IPS-15b (cell line): Measurements from ENCODE around the gene ZSCAN2.

Source experiments
- H3K27me3 ChIP-seq: one replicate; pipeline ENCODE4 v1.6.1; 2013; ENCODE audit warnings: low read length; ENCODE audit not compliant: control insufficient read depth, insufficient read depth
- H3K36me3 ChIP-seq: one replicate; pipeline ENCODE4 v1.6.1; 2013; ENCODE audit warnings: low read length; ENCODE audit not compliant: control insufficient read depth, insufficient read depth
- H3K4me1 ChIP-seq: one replicate; pipeline ENCODE4 v1.6.1; 2013; ENCODE audit warnings: mild to moderate bottlenecking, low read length; ENCODE audit not compliant: control insufficient read depth, insufficient read depth
- H3K4me3 ChIP-seq: one replicate; pipeline ENCODE4 v1.5.1; 2013; ENCODE audit warnings: low read depth, low read length
- H3K9ac ChIP-seq: one replicate; pipeline ENCODE4 v1.6.1; 2013; ENCODE audit warnings: low read depth, mild to moderate bottlenecking, low read length
- H3K9me3 ChIP-seq: one replicate; pipeline ENCODE4 v1.6.1; 2013; ENCODE audit warnings: mild to moderate bottlenecking, low read length; ENCODE audit not compliant: control insufficient read depth, insufficient read depth

ZSCAN2 gene

GRCh38 chr15:84645496-84645895 is 44.7 kb downstream of the ZSCAN2 start:
- H3K4me3 ChIP-seq: no peak overlapping the region
- H3K9me3 ChIP-seq: no peaks in the 10 kb centered on the region
- no peak overlapping the region for H3K9ac ChIP-seq
- no peaks in the 10 kb centered on the region for H3K4me1 ChIP-seq
- H3K27me3 ChIP-seq: no peaks in the 10 kb centered on the region
- peaks cover 52% of the 10 kb centered on the region for H3K36me3 ChIP-seq

DNA sequence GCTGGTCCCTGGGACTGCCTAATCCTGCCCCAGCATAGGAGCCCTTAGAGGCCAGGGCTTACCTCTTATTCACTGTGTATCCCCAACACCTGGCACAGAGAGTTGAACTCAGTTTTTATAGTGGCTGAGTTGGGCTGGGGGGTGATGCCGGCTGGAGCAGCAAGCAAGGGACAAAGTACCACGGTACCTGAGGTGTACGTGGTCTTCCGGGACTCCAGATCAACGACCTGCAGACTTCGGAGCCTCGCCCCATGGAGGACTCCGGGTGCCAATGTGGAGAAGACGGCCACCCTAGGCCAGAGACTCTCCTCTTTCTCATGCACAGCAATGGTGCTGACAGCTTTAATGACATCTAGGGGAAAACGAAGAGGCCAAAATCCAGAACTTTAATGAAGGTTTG is 45.2 kb downstream of the ZSCAN2 start:
- Histone ChIP-seq H3K36me3 (peaks cover 49% of the 10 kb centered on the region), H3K27me3 (no peaks in the 10 kb centered on the region), H3K9me3 (no peaks in the 10 kb centered on the region), H3K4me1 (no peaks in the 10 kb centered on the region), H3K9ac (no peak overlapping the region), H3K4me3 (no peak overlapping the region)

GRCh38 chr15:84647726-84648125 is 46.9 kb downstream of the ZSCAN2 start:
- Histone ChIP-seq H3K9ac (no peak overlapping the region), H3K27me3 (no peaks in the 10 kb centered on the region), H3K4me1 (no peaks in the 10 kb centered on the region), H3K36me3 (peaks cover 55% of the 10 kb centered on the region), H3K9me3 (no peaks in the 10 kb centered on the region), H3K4me3 (no peak overlapping the region)

DNA sequence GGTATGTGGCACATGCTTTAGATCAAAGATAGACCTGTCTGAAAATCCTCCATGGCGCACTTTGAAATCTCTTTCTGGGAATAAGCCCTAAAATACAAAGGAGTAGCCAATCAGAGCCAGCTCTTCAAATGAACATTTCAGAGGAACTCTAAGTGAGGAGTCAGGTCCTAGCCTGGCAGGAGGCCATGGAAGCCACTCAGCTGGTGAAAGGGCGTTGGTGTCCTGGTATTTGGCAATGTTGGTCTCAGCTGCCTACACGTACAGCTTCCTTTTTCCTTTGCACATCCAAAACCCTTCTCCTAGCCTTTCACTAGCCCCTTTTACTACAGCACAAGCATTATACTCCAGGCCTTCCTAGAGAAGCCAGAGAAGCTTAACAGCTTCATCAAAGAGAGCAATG is 47.7 kb downstream of the ZSCAN2 start:
- H3K4me1 ChIP-seq: no peaks in the 10 kb centered on the region
- H3K9ac ChIP-seq: no peak overlapping the region
- no peaks in the 10 kb centered on the region for H3K27me3 ChIP-seq
- H3K4me3 ChIP-seq: no peak overlapping the region
- H3K9me3 ChIP-seq: no peaks in the 10 kb centered on the region
- H3K36me3 ChIP-seq: peaks cover 51% of the 10 kb centered on the region

- H3K4me1 ChIP-seq: no peaks in the 10 kb centered on the region
- H3K9ac ChIP-seq: no peak overlapping the region
- H3K27me3 ChIP-seq: no peaks in the 10 kb centered on the region
- H3K4me3 ChIP-seq: no peak overlapping the region
- H3K9me3 ChIP-seq: no peaks in the 10 kb centered on the region
- H3K36me3 ChIP-seq: peaks cover 46% of the 10 kb centered on the region
Measured at GRCh38 chr15:84649706-84650105, 48.9 kb downstream of the ZSCAN2 start.

DNA sequence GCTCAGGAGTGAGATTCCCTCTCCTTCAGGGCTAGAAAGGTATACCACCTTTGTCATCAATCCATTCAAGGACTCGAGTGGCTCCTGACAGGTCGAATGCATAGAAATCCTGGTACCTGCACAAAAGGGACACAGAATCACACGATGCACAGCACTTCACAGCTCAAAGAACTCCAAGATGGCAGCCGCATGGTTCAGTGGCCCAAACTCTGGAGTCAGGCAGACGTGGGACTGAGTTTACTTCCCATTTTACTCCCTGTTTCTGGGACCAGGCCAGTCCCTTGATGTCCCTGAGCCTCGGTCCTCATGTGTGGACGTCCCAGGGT is 52.7 kb downstream of the ZSCAN2 start:
- Histone ChIP-seq H3K9ac (peak overlapping the region; percentile 87), H3K4me1 (no peaks in the 10 kb centered on the region), H3K4me3 (peak overlapping the region; percentile 97), H3K27me3 (peaks cover 23% of the 10 kb centered on the region), H3K9me3 (no peaks in the 10 kb centered on the region), H3K36me3 (peaks cover 18% of the 10 kb centered on the region)

DNA sequence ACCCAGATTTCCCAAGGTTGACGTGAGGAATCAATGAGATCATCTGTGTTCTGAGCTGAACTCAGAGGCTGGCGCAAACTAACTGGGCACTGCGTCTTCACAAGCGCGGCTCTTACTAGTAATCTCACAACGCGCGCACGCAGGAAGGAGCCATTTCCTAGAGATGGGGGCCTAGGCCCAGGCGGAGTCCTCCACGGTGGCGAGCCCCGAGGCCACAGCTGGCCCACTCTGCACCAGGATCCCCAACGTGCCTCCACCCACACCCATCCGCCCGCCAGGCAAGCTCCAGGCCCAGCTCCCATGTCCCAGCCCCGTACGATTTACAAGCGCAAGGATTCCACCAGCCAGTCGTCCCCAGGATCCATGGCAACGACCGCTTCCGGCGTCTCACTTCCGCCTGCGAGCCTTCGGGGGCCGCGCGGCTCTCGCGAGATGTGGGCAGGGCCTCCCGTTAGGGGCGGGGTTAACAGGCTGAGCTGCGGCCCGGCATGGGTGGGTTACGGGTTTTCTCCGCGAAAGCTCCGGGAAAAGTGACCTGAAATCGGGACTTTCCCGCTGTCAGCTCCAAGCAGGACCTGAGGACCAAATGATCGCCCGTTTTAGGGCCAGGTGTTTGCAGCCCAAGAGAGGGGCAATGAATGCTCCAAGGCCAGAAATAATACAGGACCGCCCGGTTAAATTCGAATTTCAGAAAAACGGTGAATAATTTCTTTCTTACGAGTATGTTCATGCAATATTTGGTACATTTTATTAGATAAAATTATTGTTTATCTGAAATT is 53.3 kb downstream of the ZSCAN2 start, which contains the start of gene WDR73:
Gene WDR73, minus strand, starts transcription at position 374 of the 779 bp plus-strand sequence. Its CDS starts 9 bp downstream, at position 365.
- peak within 1 kb of the TSS; percentile 97 for H3K4me3 ChIP-seq
- H3K9me3 ChIP-seq: no peaks in the 10 kb centered on the region
- peak within 1 kb of the TSS; percentile 87 for H3K9ac ChIP-seq
- peaks cover 18% of the 10 kb centered on the region for H3K36me3 ChIP-seq
- H3K27me3 ChIP-seq: peaks cover 23% of the 10 kb centered on the region
- peaks cover 2% of the 10 kb centered on the region for H3K4me1 ChIP-seq

DNA sequence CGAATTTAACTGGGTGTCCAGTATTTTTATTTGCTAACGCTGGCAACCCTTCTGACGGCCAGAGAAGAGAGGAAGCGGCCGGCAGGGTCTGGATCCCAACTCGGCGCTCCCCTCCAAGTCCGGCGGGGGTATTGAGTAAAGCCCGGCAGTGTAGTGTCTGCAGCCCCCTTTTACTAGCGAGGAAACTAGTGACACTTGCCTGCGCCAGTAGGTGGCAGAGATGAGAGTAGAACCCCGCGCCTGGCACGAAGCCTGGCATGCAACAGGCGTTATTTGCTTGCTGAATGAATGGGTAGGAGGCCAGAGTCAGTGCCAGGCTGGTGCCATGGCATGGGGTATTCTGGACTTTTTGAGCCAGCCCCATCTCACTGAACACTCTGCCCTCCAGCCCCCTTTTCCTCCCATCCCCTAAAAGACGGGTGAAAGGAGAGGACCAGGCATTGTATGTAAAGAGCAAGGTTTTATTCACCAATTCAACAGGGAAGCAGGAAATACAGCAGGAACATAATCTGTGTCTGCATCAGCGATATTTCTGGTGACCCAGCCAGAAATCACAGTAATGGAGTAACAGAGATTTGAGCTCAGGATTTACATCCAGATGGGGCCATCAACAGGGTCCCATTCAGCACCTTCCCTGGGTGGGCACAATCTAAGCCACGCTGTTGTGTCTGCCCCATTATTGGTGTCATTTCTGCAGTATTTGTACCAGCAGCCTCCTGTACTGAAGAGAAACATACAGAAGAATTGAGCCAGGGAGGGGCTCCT is 54.1 kb downstream of the ZSCAN2 start:
- Histone ChIP-seq H3K36me3 (peaks cover 16% of the 10 kb centered on the region), H3K27me3 (peaks cover 23% of the 10 kb centered on the region), H3K9me3 (no peaks in the 10 kb centered on the region), H3K9ac (peak overlapping the region; percentile 77), H3K4me3 (peak overlapping the region; percentile 97), H3K4me1 (peaks cover 3% of the 10 kb centered on the region)

DNA sequence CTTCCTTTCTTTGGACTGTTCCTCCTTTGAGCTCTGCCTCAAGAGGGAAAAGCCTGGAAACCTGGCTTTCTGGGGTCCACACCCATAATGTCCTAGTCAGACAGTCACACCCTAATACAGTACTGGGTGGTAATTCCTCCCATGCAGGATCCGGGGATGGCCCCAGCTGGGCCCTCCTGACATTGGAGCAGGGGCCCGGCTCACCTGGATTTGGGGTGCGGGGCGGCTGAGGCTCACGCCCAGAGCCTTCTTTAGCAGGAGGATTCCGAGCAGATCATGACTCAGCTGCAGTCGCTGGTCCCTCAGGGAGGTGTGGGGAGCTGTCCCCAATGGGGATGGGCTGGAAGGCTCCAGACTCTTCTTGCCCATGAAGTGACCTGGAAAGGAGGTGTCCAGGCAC is 56.2 kb downstream of the ZSCAN2 start:
- H3K4me3 ChIP-seq: peak overlapping the region; percentile 63

GRCh38 chr15:84657748-84658079 is 56.9 kb downstream of the ZSCAN2 start:
- Histone ChIP-seq H3K27me3 (peaks cover 23% of the 10 kb centered on the region), H3K4me1 (peaks cover 5% of the 10 kb centered on the region), H3K36me3 (no peaks in the 10 kb centered on the region), H3K9ac (peak overlapping the region; percentile 66), H3K9me3 (no peaks in the 10 kb centered on the region), H3K4me3 (peak overlapping the region; percentile 63)

More for the DNA sequence above, 56.2 kb downstream of the ZSCAN2 start:
- Histone ChIP-seq H3K9me3 (no peaks in the 10 kb centered on the region), H3K9ac (no peak overlapping the region), H3K36me3 (peaks cover 5% of the 10 kb centered on the region), H3K27me3 (peaks cover 23% of the 10 kb centered on the region), H3K4me1 (peaks cover 5% of the 10 kb centered on the region)

GRCh38 chr15:84658080-84658787 is 57.4 kb downstream of the ZSCAN2 start, which contains the start of gene NMB:
TSS of gene NMB (minus strand) at chr15:84658199. CDS start at chr15:84658152, 47 bp downstream.
- no peaks in the 10 kb centered on the region for H3K9me3 ChIP-seq
- peak within 1 kb of the TSS; percentile 63 for H3K4me3 ChIP-seq
- H3K27me3 ChIP-seq: peaks cover 23% of the 10 kb centered on the region
- H3K4me1 ChIP-seq: peaks cover 5% of the 10 kb centered on the region
- H3K9ac ChIP-seq: peak within 1 kb of the TSS; percentile 66
- H3K36me3 ChIP-seq: no peaks in the 10 kb centered on the region
